Heart left ventricle (tissue), 16 donors: ENCODE results near the gene DGKG. TPM values are rescaled to one million over a fixed set of nuclear protein-coding genes. Genes with fewer than 3 reads are reported as not detected.

ENCODE experiments used
- ATAC-seq, 4 donors: fragments of 200-7000 bp; cut with Tn5 transposase; one replicate each; pipeline ENCODE4 v1.9.1; 2020 to 2022; ENCODE audit warnings: moderate library complexity in 4 of 4, mild to moderate bottlenecking in 3 of 4, moderate number of reproducible peaks in 1 of 4
- DNase-seq, 5 donors: peaks; one replicate each; pipeline ENCODE4 v3.0.0-alpha.2; 2020
- H3K27ac ChIP-seq, 12 donors: fragments of 200-600 bp; sonication (generic) in 4 of 12; one replicate each; pipeline versions ENCODE4 v1.5.0 to v1.8.0; 2016 to 2022; ENCODE audit warnings: mild to moderate bottlenecking in 2 of 12
- H3K27me3 ChIP-seq, 9 donors: fragments of 200-600 bp; sonication (generic) in 2 of 9; one replicate each; pipeline versions ENCODE4 v1.5.1 to v1.8.0; 2016 to 2022; ENCODE audit warnings: mild to moderate bottlenecking in 3 of 9
- H3K36me3 ChIP-seq, 9 donors: fragments of 200-600 bp; sonication (generic) in 2 of 9; one replicate each; pipeline versions ENCODE4 v1.5.0 to v1.8.0; 2018 to 2022; ENCODE audit warnings: mild to moderate bottlenecking in 2 of 9
- H3K4me1 ChIP-seq, 12 donors: fragments of 200-600 bp; sonication (generic) in 4 of 12; one replicate each; pipeline versions ENCODE4 v1.5.0 to v1.8.0; 2016 to 2022; ENCODE audit warnings: mild to moderate bottlenecking in 3 of 12
- H3K4me3 ChIP-seq, 12 donors: fragments of 200-600 bp; sonication (generic) in 4 of 12; one replicate each; pipeline versions ENCODE4 v1.5.0 to v1.8.0; 2017 to 2022; ENCODE audit warnings: mild to moderate bottlenecking in 9 of 12, moderate library complexity in 4 of 12
- H3K9me3 ChIP-seq, 12 donors: fragments of 200-600 bp; sonication (generic) in 4 of 12; one replicate each; pipeline versions ENCODE4 v1.5.0 to v1.8.0; 2016 to 2022; ENCODE audit warnings: mild to moderate bottlenecking in 1 of 12
- CTCF ChIP-seq, 12 donors: fragments of 200-600 bp; sonication (generic) in 4 of 12; IDR thresholded peaks; one replicate each; pipeline versions ENCODE4 v1.5.0 to v1.8.0; 2018 to 2022; ENCODE audit warnings: antibody characterized with exemption in 12 of 12, mild to moderate bottlenecking in 5 of 12
- POLR2A ChIP-seq, 2 donors: fragments of 450-650 bp; IDR thresholded peaks; one replicate each; pipeline ENCODE4 v1.6.1; 2017; ENCODE audit warnings: antibody characterized with exemption in 2 of 2, mild to moderate bottlenecking in 2 of 2, moderate library complexity in 2 of 2
- WGBS, 4 donors: extraction: QIAGEN DNeasy Blood & Tissue Kit in 2 of 4; methylation state at CpG; one replicate each; pipeline versions ENCODE4 v1.1.5 to v1.1.7; 2013 to 2018; 5-methylcytosine and 5-hydroxymethylcytosine counted together
- intact Hi-C, 10 donors: fragments of 100-400 bp; cut with DNase I; formaldehyde crosslinking; loops; one replicate each; pipeline versions ENCODE4 v1.11.1 to v1.14.2; 2022
- polyA plus RNA-seq, 2 donors: library from polyadenylated mRNA; stranded (reverse); fragments of 200-250 nt; gene quantifications; one replicate each; pipeline ENCODE4 v1.2.3, GENCODE V29; 2013
- total RNA-seq, 9 donors: library from RNA; depleted of rRNA in 2 of 9; stranded (reverse); fragments of >200 nt in 2 of 9; fragmentation: NEBNext Ultra II Directional in 3 of 9; extraction: Animal tissue kit (Norgen Biotek cat#: 25700) in 3 of 9; gene quantifications; one replicate each; pipeline versions ENCODE4 v1.1.0 to v1.2.4, GENCODE V29; 2016 to 2023
- donor health status: ischemic (EF 13 %, LVEDD 7.1; RV severe dilation, severe dysfunction).
- donor health status: healthy with polysubstance abuse.
- donor health status: DM: no; HTN: yes; CAD: no.
- donor health status: DM: no; HTN: no; CAD: no.
- donor health status: ischemic (EF 25% LVEDD 6.9; RV normal size, moderate dysfunction).
- donor health status: ischemic (EF 25% LVEDD 5.7; RV mildly dilated, moderate dysfunction).
- donor health status: healthy.
- donor health status: DM: yes; HTN: yes; CAD: no.
- donor health status: ischemic (EF 35%, LVEDD 5.7; RV mildly dilated, moderate dysfunction).
- donor health status: nonischemic (EF 11% LVEDD 7.7; RV severe dilation, severe dysfunction).
- donor health status: DM: yes; HTN: yes; CAD: no.
- donor health status: PGD.
- donor health status: ischemic (EF 29% LVEDD 5.4; RV normal size, mild dysfunction).
- donor health status: nonischemic (EF 23%, LVEDD 6.1; RV moderate dilation, normal function).

DGKG gene
- total and polyA plus RNA-seq, 11 donors, result 9.0 to 59.3 (median 32.0) TPM

GRCh38 chr3:186125118-186125517 lies 236.9 kb downstream of the DGKG start:
- no peak for TF ChIP-seq CTCF (IDR thresholded peaks at IDR 0.05)
- TF ChIP-seq POLR2A (IDR thresholded peaks at IDR 0.05), result no peak
- no peak overlapping the region for H3K4me3 ChIP-seq
- peaks cover 0 to 8% (median 0%) of the 10 kb centered on the region in 12 donors for H3K4me1 ChIP-seq
- H3K9me3 ChIP-seq, result no peaks in the 10 kb centered on the region
- ATAC-seq (no peak), DNase-seq (no peak)
- no peaks in the 10 kb centered on the region for H3K27me3 ChIP-seq
- WGBS, 4 donors, result 72 to 98% (median 96%) methylated on average over 2 of the region's 2 CpGs
- intact Hi-C loops, result no loop called here
- no peaks in the 10 kb centered on the region for H3K36me3 ChIP-seq
- no peak overlapping the region for H3K27ac ChIP-seq

- ATAC-seq (no peak), DNase-seq (no peak)
- Histone ChIP-seq H3K4me1 (peaks cover 0 to 8% (median 0%) of the 10 kb centered on the region in 12 donors), H3K9me3 (no peaks in the 10 kb centered on the region), H3K27me3 (no peaks in the 10 kb centered on the region), H3K27ac (no peak overlapping the region), H3K4me3 (no peak overlapping the region), H3K36me3 (no peaks in the 10 kb centered on the region)
- 82 to 88% (median 84%) methylated on average over 5 of the region's 5 CpGs for WGBS, 4 donors
- no peak for TF ChIP-seq CTCF (IDR thresholded peaks at IDR 0.05)
- TF ChIP-seq POLR2A (IDR thresholded peaks at IDR 0.05), result no peak
- intact Hi-C loops, result no loop called here
These were observed 237.4 kb downstream of the DGKG start for GRCh38 chr3:186124592-186124991.

- ATAC-seq (no peak), DNase-seq (no peak)
- TF ChIP-seq POLR2A (IDR thresholded peaks at IDR 0.05) (no peak), CTCF (IDR thresholded peaks at IDR 0.05) (no peak)
- intact Hi-C loops, result no loop called here
- Histone ChIP-seq H3K36me3 (no peaks in the 10 kb centered on the region), H3K9me3 (no peaks in the 10 kb centered on the region), H3K4me1 (peaks cover 0 to 8% (median 0%) of the 10 kb centered on the region in 12 donors), H3K4me3 (no peak overlapping the region), H3K27me3 (no peaks in the 10 kb centered on the region), H3K27ac (no peak overlapping the region)
- WGBS, 4 donors, result 71 to 83% (median 76%) methylated on average over 5 of the region's 5 CpGs
These were observed 239.0 kb downstream of the DGKG start for GRCh38 chr3:186123012-186123411.

GRCh38 chr3:186121968-186122367 lies 240.1 kb downstream of the DGKG start:
- no peak overlapping the region for H3K4me3 ChIP-seq
- H3K27ac ChIP-seq, result no peak overlapping the region
- H3K9me3 ChIP-seq, result no peaks in the 10 kb centered on the region
- H3K36me3 ChIP-seq, result no peaks in the 10 kb centered on the region
- 2 to 18% (median 12%) methylated on average over 2 of the region's 2 CpGs for WGBS, 4 donors
- H3K4me1 ChIP-seq, result peaks cover 0 to 8% (median 0%) of the 10 kb centered on the region in 12 donors
- ATAC-seq (peak in 2 of 4 donors; percentile 35 to 39), DNase-seq (no peak)
- intact Hi-C loops, result no loop called here
- H3K27me3 ChIP-seq, result no peaks in the 10 kb centered on the region
- TF ChIP-seq CTCF (IDR thresholded peaks at IDR 0.05) (no peak), POLR2A (IDR thresholded peaks at IDR 0.05) (no peak)
